GM12874 (cell line): ENCODE data around the gene NNT.

Source experiments
- CTCF ChIP-seq: IDR thresholded peaks from 2 replicates; pipeline ENCODE4 v1.5.1; 2011; ENCODE audit warnings: low read depth, mild to moderate bottlenecking, control low read depth, low read length, moderate library complexity; ENCODE audit not compliant: insufficient read depth

NNT gene

DNA sequence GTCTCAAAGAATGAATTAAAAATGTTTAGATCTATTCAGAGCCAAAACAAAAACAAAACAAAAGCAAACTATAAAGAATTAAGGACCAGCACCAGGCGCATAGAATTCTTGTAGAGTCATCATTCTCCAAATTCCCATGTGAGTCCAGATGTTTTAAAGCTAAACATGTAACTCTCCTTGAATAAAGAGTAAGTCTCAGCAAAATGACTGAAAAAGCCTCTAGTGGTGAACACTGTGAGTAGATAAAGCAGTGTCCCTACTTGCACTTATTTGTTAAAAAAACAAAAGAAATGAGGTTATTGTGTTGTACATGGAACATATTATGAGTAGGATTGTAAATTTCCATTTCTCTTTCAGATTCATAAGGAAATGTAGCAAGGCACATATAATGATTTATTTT, 44.0 kb downstream of the NNT start:
- no peak for TF ChIP-seq CTCF

DNA sequence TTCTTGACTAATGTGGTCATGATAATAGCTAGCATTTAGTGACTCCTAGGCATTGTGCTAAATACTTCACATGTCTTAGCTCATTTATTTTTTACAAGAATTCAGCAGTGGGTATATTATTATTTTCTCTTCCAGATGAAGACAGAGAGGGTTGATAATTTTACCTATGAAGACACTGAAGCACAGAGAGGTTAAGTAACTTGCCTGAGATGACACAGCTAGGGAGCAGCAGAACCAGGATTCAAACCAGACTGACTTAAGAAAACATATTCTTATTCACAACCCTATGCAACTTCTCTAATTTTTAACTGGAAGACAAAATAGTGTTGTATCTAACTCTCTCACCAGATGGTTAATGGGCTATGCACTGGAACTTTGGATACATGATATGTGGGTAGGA, 44.8 kb downstream of the NNT start:
- no peak for TF ChIP-seq CTCF

- TF ChIP-seq CTCF, result no peak
Observed at GRCh38 chr5:43648499-43649124, 45.6 kb downstream of the NNT start.

DNA sequence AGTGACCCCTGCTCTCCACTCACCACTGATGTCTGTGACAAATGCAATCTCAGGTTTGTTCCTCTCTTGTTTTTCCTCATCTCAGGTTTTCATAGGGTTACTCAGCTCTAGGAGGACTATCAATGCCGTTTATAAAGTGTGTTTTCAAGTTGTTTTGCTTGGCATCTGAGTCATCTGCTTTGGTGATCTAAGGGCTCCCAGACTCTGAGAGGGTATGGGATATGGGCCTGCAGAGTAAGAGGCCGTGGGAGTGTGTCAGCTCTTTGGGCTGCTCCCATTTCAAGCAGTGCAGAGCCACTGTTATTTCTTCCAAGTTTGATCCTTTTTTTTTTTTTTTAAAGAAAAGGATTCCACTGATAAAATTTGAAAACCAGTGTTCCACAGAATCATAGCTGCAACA, 46.3 kb downstream of the NNT start:
- TF ChIP-seq CTCF, result no peak

GRCh38 chr5:43652537-43653302, 49.7 kb downstream of the NNT start:
- TF ChIP-seq CTCF, result no peak

GRCh38 chr5:43658509-43658908, 55.5 kb downstream of the NNT start:
- no peak for TF ChIP-seq CTCF

DNA sequence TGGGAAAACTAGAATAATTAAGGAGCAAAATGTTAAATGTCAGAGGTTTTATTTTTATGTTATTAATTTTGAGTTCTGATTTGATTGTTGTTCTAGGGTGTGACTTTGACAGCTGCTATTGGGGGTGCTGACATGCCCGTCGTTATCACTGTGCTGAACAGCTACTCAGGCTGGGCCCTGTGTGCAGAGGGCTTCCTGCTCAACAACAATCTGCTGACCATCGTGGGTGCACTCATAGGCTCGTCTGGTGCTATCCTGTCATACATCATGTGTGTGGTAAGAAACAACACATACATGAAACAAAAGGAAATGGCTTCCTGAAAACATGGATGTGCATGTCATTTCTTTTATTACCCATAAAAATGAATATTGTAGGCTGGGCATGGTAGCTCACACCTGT, 56.1 kb downstream of the NNT start:
- TF ChIP-seq CTCF, result no peak
